OCI-LY1 (cell line): Measurements from ENCODE around the gene GIMAP7.

Source experiments
- H2AFZ ChIP-seq: fragments of 200-600 bp; sonication (generic), shearing (Covaris generic); 2 replicates; pipeline ENCODE4 v1.6.0; 2014; ENCODE audit warnings: antibody characterized with exemption, mild to moderate bottlenecking, low read length
- H3F3A ChIP-seq: fragments of 200-600 bp; sonication (generic), shearing (Covaris generic); 2 replicates; pipeline ENCODE4 v1.6.0; 2014; ENCODE audit warnings: mild to moderate bottlenecking, antibody characterized with exemption, low read length, moderate library complexity; ENCODE audit not compliant: insufficient read depth
- H3K27ac ChIP-seq: fragments of 200-600 bp; sonication (generic); 2 replicates; pipeline ENCODE4 v1.5.1; 2014; ENCODE audit warnings: low read length, mixed run types, mild to moderate bottlenecking, low read depth; ENCODE audit not compliant: poor library complexity, severe bottlenecking
- H3K27me3 ChIP-seq: fragments of 200-600 bp; sonication (generic); 2 replicates; pipeline ENCODE4 v1.6.0; 2014; ENCODE audit warnings: antibody characterized with exemption, mild to moderate bottlenecking, low read length, moderate library complexity; ENCODE audit not compliant: insufficient read depth
- H3K36me3 ChIP-seq: fragments of 200-600 bp; sonication (generic); 2 replicates; pipeline ENCODE4 v1.6.1; 2014; ENCODE audit warnings: mild to moderate bottlenecking, antibody characterized with exemption, low read length, moderate library complexity, mixed read lengths; ENCODE audit not compliant: insufficient read depth
- H3K4me1 ChIP-seq: fragments of 200-600 bp; sonication (generic); 2 replicates; pipeline ENCODE4 v1.5.1; 2014; ENCODE audit warnings: mild to moderate bottlenecking, low read length, moderate library complexity; ENCODE audit not compliant: insufficient read depth, severe bottlenecking
- H3K4me2 ChIP-seq: fragments of 200-600 bp; sonication (generic), shearing (Covaris generic); 2 replicates; pipeline ENCODE4 v1.6.1; 2014; ENCODE audit warnings: low read length
- H3K4me3 ChIP-seq: fragments of 200-600 bp; sonication (generic); 2 replicates; pipeline ENCODE4 v1.5.1; 2014; ENCODE audit warnings: low read length, low read depth, mild to moderate bottlenecking, mixed read lengths; ENCODE audit not compliant: poor library complexity, severe bottlenecking
- H3K79me2 ChIP-seq: fragments of 200-600 bp; shearing (Covaris generic); 2 replicates; pipeline ENCODE4 v1.6.1; 2016; ENCODE audit warnings: mixed run types, low read length, mixed read lengths; ENCODE audit not compliant: insufficient read depth
- H3K9ac ChIP-seq: fragments of 200-600 bp; sonication (generic), shearing (Covaris generic); 2 replicates; pipeline ENCODE4 v1.6.1; 2014; ENCODE audit warnings: mild to moderate bottlenecking, low read length, mixed read lengths
- H3K9me2 ChIP-seq: fragments of 200-600 bp; sonication (generic), shearing (Covaris generic); 2 replicates; pipeline ENCODE4 v1.6.1; 2014; ENCODE audit warnings: low read depth, mild to moderate bottlenecking, low read length, mixed read lengths
- H3K9me3 ChIP-seq: fragments of 200-600 bp; shearing (Covaris generic); 2 replicates; pipeline ENCODE4 v1.6.1; 2014; ENCODE audit warnings: low read length, mixed read lengths
- H4K20me1 ChIP-seq: fragments of 200-600 bp; sonication (generic), shearing (Covaris generic); 2 replicates; pipeline ENCODE4 v1.6.0; 2016; ENCODE audit warnings: mild to moderate bottlenecking, low read length; ENCODE audit not compliant: insufficient read depth
- EZH2 ChIP-seq: fragments of 200-600 bp; sonication (generic), shearing (Covaris generic); IDR thresholded peaks from 2 replicates; pipeline ENCODE4 v1.8.0; 2017; ENCODE audit warnings: borderline replicate concordance, mixed run types, mild to moderate bottlenecking, antibody characterized with exemption, low read length, moderate library complexity, mixed read lengths
- TF ChIP-seq, protein P1 (sequence below): fragments of 200-600 bp; sonication (generic), shearing (Covaris generic); IDR thresholded peaks from 2 replicates; pipeline ENCODE4 v1.5.1; 2017; ENCODE audit warnings: mild to moderate bottlenecking, antibody characterized with exemption, low read length, moderate library complexity, mixed read lengths

GIMAP7 gene

DNA sequence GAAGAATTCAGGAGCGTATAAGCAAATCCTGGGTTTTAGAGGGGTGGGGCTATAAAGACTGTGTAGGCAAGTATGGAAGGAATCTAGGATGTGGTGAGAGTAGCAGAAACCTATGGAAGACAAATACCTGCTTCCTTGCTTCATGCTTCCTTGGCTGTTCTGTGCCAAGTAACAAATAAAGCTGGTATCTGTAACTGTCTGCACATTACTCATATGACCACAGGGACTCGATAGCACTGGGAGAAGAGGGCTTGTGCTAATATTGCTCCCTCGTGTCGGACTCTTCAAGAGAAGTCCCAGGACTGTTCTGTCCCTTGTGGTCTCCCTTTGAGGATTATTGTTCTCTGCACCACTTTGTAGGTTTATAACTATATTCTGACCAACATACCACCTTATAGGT is 11.5 kb upstream of the GIMAP7 start:
- H3K4me3 ChIP-seq: no peak overlapping the region
- no peak overlapping the region for H3K4me2 ChIP-seq
- H3K9me3 ChIP-seq: no peaks in the 10 kb centered on the region
- no peaks in the 10 kb centered on the region for H3K79me2 ChIP-seq
- no peaks in the 10 kb centered on the region for H3K36me3 ChIP-seq
- H4K20me1 ChIP-seq: no peaks in the 10 kb centered on the region
- H3K27ac ChIP-seq: no peak overlapping the region
- no peak overlapping the region for H3K9ac ChIP-seq
- TF ChIP-seq EZH2: no peak
- TF ChIP-seq, protein P1, sequence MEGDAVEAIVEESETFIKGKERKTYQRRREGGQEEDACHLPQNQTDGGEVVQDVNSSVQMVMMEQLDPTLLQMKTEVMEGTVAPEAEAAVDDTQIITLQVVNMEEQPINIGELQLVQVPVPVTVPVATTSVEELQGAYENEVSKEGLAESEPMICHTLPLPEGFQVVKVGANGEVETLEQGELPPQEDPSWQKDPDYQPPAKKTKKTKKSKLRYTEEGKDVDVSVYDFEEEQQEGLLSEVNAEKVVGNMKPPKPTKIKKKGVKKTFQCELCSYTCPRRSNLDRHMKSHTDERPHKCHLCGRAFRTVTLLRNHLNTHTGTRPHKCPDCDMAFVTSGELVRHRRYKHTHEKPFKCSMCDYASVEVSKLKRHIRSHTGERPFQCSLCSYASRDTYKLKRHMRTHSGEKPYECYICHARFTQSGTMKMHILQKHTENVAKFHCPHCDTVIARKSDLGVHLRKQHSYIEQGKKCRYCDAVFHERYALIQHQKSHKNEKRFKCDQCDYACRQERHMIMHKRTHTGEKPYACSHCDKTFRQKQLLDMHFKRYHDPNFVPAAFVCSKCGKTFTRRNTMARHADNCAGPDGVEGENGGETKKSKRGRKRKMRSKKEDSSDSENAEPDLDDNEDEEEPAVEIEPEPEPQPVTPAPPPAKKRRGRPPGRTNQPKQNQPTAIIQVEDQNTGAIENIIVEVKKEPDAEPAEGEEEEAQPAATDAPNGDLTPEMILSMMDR: no peak
- no peaks in the 10 kb centered on the region for H3K9me2 ChIP-seq
- H3K27me3 ChIP-seq: no peaks in the 10 kb centered on the region
- no peak overlapping the region for H2AFZ ChIP-seq
- H3F3A ChIP-seq: no peaks in the 10 kb centered on the region
- H3K4me1 ChIP-seq: no peaks in the 10 kb centered on the region

GRCh38 chr7:150503581-150503980 is 11.1 kb upstream of the GIMAP7 start:
- Histone ChIP-seq H3K4me1 (no peaks in the 10 kb centered on the region), H3K36me3 (no peaks in the 10 kb centered on the region), H3K4me2 (no peak overlapping the region), H3K9ac (no peak overlapping the region), H3F3A (no peaks in the 10 kb centered on the region), H3K27me3 (no peaks in the 10 kb centered on the region), H3K79me2 (no peaks in the 10 kb centered on the region), H3K27ac (no peak overlapping the region), H3K9me2 (no peaks in the 10 kb centered on the region), H2AFZ (no peak overlapping the region), H3K4me3 (no peak overlapping the region), H3K9me3 (no peaks in the 10 kb centered on the region), H4K20me1 (no peaks in the 10 kb centered on the region)
- no peak for TF ChIP-seq EZH2
- TF ChIP-seq, protein P1: no peak

- Histone ChIP-seq H3K36me3 (no peaks in the 10 kb centered on the region), H3K4me1 (no peaks in the 10 kb centered on the region), H2AFZ (no peak overlapping the region), H3K79me2 (no peaks in the 10 kb centered on the region), H4K20me1 (no peaks in the 10 kb centered on the region), H3K27me3 (no peaks in the 10 kb centered on the region), H3K9me3 (no peaks in the 10 kb centered on the region), H3K4me2 (no peak overlapping the region), H3K27ac (no peak overlapping the region), H3K4me3 (no peak overlapping the region), H3K9ac (no peak overlapping the region), H3K9me2 (no peaks in the 10 kb centered on the region), H3F3A (no peaks in the 10 kb centered on the region)
- no peak for TF ChIP-seq EZH2
- TF ChIP-seq, protein P1: no peak
These were observed 6.6 kb upstream of the GIMAP7 start for GRCh38 chr7:150507947-150508602.
